GM12891 (cell line): Measurements from ENCODE around the gene MAS1L. TPM values are rescaled to one million over a fixed set of nuclear protein-coding genes. Genes with fewer than 3 reads are reported as not detected.

Source experiments
- DNase-seq: peaks from one replicate; pipeline ENCODE4 v3.0.0; 2011; ENCODE audit warnings: low spot score; ENCODE audit not compliant: insufficient read length
- FAIRE-seq: peaks from 2 replicates; lab custom pipeline; 2011; peaks lifted over from hg19 to GRCh38; lab: Jason Lieb, UNC
- PAX5 ChIP-seq: IDR thresholded peaks from 2 replicates; pipeline ENCODE4 v1.6.1; 2011; ENCODE audit warnings: low read length, moderate library complexity, mild to moderate bottlenecking; ENCODE audit not compliant: insufficient read depth, severe bottlenecking
- POLR2A ChIP-seq: IDR thresholded peaks from 2 replicates; pipeline ENCODE4 v1.6.1; 2011; ENCODE audit warnings: low read depth, low read length, control low read depth
- POLR2AphosphoS5 ChIP-seq: IDR thresholded peaks from 2 replicates; pipeline ENCODE4 v1.6.1; 2011; ENCODE audit warnings: low read depth, low read length, control low read depth
- POU2F2 ChIP-seq: IDR thresholded peaks from 2 replicates; pipeline ENCODE4 v1.6.1; 2011; ENCODE audit warnings: low read depth, mild to moderate bottlenecking, control low read depth, low read length, moderate library complexity
- SPI1 ChIP-seq: IDR thresholded peaks from 2 replicates; pipeline ENCODE4 v1.6.1; 2011; ENCODE audit warnings: low read depth, low read length, control low read depth
- TAF1 ChIP-seq: IDR thresholded peaks from 2 replicates; pipeline ENCODE4 v1.6.1; 2011; ENCODE audit warnings: low read depth, low read length, control low read depth
- polyA plus RNA-seq: library from polyadenylated mRNA; unstranded; fragments of >200 nt; gene quantifications from one replicate; pipeline ENCODE4 v1.2.1, GENCODE V29; 2012; ENCODE audit warnings: low read depth, missing spikeins, inconsistent platforms; ENCODE audit not compliant: missing spikeins

Gene MAS1L, protein sequence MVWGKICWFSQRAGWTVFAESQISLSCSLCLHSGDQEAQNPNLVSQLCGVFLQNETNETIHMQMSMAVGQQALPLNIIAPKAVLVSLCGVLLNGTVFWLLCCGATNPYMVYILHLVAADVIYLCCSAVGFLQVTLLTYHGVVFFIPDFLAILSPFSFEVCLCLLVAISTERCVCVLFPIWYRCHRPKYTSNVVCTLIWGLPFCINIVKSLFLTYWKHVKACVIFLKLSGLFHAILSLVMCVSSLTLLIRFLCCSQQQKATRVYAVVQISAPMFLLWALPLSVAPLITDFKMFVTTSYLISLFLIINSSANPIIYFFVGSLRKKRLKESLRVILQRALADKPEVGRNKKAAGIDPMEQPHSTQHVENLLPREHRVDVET
- polyA plus RNA-seq = not detected

DNA sequence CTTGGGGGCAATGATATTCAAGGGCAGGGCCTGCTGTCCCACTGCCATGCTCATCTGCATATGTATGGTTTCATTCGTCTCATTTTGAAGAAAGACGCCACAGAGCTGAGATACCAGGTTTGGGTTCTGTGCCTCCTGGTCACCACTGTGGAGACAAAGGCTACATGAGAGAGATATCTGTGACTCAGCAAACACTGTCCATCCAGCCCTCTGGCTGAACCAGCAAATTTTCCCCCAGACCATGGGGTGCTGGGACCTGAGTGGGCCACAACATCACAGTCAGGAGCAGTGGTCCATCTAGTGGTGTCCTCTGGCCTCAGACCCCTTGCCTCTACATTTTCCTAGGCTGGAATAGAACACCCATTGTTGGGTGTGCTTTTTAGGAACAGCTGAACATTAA is at the start of gene MAS1L:
TSS of gene MAS1L (minus strand) at position 297 of the 400 bp plus-strand sequence. CDS start at position 243, 54 bp downstream.
- no peak for DNase-seq
- FAIRE-seq = no peak
- TF ChIP-seq POLR2AphosphoS5 (no peak), PAX5 (no peak), POLR2A (no peak), SPI1 (no peak), POU2F2 (no peak)

DNA sequence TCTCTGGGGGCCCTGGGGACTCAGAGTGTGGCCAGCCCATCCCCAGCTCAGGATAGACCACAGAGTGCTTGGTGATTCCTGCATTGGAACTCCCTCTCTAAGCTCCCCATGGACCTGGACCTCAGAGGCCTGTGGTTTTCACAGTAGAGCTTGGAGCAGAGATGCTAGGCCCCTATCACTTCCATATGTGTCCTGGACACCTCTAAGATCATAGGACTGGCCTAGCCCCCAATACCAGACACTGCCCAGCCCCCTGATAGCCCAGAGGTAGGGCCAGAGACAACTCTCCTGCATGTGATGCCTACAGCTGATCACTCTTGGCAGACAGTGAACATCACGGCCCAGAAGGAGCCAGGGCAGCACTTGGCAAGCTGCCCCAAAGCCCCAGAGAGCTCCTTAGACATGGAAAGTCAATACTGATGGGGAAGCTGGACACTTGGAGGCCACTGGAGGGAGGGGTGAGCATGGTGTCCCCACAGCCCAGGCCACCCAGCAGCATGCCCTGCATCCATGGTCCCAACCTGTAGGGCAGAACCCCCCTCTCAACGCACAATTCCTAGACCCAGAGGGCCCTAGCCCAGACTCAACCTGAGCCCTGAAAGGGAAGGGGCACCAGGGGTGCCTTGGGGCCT is 44.7 kb upstream of the MAS1L start:
- no peak for TF ChIP-seq PAX5
- no peak for TF ChIP-seq POLR2A
- TF ChIP-seq TAF1 = no peak
- TF ChIP-seq POLR2AphosphoS5 = no peak
- no peak for TF ChIP-seq POU2F2
- TF ChIP-seq SPI1 = no peak
- FAIRE-seq (no peak), DNase-seq (no peak)

DNA sequence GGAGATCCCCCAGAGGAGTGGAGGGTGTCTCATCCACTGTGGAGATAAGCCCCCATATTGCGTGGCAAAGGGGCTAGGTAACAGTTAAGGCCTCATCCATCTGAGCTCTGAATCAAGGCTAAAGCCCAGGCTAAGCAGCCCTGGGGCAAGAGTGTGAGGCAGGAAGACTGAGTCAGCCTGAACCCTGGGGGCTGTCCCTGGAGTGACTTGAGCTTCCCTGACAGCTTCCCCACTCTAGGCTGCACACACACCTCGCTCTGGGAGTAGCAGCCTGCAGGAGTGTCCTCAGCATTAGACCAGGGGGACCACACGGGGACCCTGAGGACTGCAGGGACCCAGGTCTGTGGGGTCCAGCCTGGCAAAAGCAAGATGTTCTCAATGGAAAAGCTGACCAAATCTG is 43.9 kb upstream of the MAS1L start:
- FAIRE-seq (no peak), DNase-seq (no peak)

DNA sequence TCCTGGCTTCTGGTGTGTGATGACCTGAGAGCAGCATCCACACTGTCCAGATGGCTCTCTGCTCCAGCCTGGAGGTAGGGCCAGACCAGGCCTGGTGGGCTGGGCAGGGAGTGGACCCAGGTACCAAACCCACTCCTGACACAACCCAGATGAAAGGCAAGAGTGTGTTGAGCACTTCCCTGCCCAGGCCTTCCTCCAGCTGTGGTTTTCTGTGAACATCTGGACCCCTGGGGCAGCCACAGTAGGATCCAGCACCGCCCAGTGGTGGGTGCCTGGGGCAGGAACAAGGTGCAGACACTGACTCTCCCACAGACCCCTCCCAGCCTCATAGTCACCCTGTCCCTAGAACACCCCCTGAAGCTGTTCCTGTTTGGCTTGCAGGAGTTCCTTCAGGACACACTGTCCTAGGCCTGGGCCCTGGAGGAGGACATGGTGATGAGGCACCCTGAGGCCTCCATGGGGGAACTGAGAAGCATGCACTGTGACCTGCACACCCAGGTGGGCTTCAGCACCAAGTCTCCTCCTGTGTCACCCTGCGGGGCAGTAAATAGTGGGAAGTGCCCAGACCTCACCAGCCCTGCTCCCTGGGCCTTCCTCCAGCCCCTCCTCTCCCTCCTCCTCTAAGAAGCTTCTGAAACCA is 43.0 kb upstream of the MAS1L start:
- FAIRE-seq (no peak), DNase-seq (no peak)
- TF ChIP-seq POLR2A (no peak), PAX5 (no peak), POU2F2 (no peak), TAF1 (no peak), POLR2AphosphoS5 (no peak), SPI1 (no peak)

More for the DNA sequence above, 43.9 kb upstream of the MAS1L start:
- TF ChIP-seq POLR2A (no peak), TAF1 (no peak), POLR2AphosphoS5 (no peak), POU2F2 (no peak), SPI1 (no peak), PAX5 (no peak)

DNA sequence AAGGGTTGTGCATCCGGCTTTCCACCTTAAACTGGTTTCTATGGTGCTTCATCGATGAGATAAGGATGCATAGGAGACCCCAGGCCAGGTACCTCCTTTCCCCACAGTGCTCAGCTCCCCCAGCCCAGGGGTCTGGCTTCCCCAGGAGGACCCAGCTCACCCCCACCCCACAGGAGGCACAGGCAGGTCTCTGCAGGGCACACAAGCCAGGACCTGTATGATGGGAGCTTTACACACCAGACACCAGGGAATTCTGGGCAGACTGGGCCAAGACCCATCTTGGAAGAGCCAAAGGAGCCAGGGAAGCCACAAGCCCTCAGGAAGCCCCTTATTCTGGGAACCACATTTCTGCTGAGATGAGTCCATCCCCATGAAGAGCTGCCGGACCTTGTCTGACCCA is 42.2 kb upstream of the MAS1L start:
- TF ChIP-seq POLR2AphosphoS5 (no peak), PAX5 (no peak), POU2F2 (no peak), SPI1 (no peak), TAF1 (no peak), POLR2A (no peak)
- FAIRE-seq (no peak), DNase-seq (no peak)

DNA sequence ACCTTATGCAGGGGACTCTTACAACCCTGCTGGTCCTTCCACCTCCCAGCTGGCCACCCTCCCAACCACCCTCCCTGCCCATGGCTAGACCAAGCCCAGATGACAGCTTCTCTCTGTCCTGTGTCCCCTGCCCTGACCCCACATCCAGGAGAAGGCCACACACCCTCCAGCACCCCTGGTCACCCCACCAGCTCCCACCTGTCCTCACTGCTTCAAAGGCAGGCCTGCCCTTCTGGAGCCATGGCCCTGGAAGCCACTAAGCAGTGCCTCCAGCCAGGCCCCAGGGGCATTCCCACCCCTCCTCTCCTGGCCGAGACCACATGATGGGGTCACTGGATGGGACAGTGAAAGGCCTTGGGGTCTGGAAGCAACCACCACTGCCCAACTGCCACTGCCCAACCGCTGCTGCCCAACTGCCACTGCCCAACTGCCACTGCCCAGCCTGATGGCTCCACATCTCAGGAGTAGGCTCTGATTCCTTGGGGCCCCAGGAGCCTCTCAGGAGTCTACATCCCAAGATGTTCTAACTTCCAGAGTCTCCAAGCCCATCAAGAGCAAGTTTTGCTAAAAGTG is 41.3 kb upstream of the MAS1L start:
- FAIRE-seq (no peak), DNase-seq (no peak)
- no peak for TF ChIP-seq POU2F2
- TF ChIP-seq SPI1 = no peak
- no peak for TF ChIP-seq POLR2AphosphoS5
- no peak for TF ChIP-seq POLR2A
- TF ChIP-seq TAF1 = no peak

DNA sequence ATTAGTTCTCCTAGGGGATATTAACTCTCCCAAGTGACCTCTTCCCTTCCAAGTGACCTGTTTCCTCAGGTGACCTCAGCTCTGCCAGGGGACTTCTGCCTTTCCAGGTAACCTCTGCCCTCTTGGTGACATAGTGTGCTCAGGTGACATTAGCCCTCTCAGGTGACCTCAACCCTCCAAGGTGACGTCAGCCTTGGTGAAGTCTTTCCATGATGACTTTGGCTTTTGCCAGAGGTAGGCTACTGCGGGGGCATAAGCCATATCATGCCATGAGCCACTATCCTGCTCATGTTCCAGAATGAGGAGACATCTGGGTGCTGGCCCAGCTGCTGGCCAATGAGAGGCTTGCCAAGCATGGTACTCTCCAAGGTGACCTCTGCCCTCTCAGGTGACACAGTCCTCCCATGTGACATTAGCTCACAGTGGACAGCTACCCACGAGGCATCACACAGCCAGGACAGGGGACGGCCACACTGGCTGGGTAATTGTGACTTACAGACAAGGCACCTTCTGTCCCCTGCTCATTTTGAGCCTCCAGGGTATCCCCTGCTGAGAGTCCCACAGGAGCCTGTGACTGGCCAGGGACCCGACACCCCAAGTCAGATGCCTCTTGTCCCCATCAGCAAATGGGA is 40.7 kb upstream of the MAS1L start:
- FAIRE-seq (no peak), DNase-seq (no peak)
- TF ChIP-seq POU2F2 (no peak), PAX5 (no peak), POLR2A (no peak), POLR2AphosphoS5 (no peak), SPI1 (no peak), TAF1 (no peak)

DNA sequence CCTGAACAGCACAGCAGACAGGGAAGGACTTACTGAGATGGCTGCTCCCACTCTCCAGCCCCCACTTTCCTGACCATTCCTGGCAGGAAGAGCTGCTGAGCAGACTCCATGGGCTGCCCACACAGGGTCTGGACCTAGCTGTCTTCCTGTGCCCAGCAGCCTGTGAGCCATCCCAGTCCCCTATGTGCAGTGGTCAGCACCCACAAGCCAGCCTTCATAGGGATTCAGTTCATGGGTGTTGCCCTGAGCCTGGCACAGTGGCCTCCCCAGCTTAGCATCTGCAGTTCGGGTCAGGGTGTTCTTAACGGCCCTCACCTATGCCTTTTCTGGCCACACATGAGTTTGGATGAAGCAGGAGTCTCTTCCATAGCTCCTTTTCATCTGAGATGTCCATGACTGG is 39.8 kb upstream of the MAS1L start:
- TF ChIP-seq PAX5 (no peak), POU2F2 (no peak), SPI1 (no peak), TAF1 (no peak), POLR2AphosphoS5 (no peak), POLR2A (no peak)
- no peak for FAIRE-seq
- DNase-seq = no peak

DNA sequence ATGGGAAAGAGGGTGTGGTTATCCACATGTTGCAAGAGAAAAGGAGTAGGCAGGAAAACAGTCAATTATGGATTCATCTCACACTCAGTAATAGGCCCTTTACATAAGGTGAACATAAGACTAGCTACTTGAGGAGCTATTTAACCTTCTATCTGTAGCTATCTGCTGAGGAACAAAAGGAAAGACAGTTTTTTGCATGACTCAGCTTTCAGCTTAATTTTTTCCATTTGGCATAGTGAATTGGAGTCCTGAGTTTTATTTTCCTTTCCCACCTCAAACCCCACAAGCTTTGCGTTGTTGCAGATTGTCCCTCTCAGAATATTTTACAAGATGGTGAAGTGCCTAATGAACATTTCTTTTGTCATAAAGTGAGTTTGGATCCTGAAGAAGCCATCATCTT is 39.4 kb upstream of the MAS1L start:
- TF ChIP-seq POLR2AphosphoS5 (no peak), SPI1 (no peak), TAF1 (no peak), POU2F2 (no peak), PAX5 (no peak), POLR2A (no peak)
- DNase-seq (no peak), FAIRE-seq (no peak)
